CD4-positive, alpha-beta T cell treated with Interleukin-17A for 4 hours (primary cell): Measurements from ENCODE around the gene ADAMTS3.

Experiments
- DNase-seq: peaks from one replicate; pipeline ENCODE4 v3.0.0-alpha.2; 2020; ENCODE audit warnings: mixed read lengths

The ADAMTS3 gene

GRCh38 chr4:72568959-72569718, at the start of gene ADAMTS3:
TSS of gene ADAMTS3 (minus strand) at chr4:72569221. CDS start at chr4:72568762, 459 bp downstream.
- DNase-seq: peak; percentile 6

DNA sequence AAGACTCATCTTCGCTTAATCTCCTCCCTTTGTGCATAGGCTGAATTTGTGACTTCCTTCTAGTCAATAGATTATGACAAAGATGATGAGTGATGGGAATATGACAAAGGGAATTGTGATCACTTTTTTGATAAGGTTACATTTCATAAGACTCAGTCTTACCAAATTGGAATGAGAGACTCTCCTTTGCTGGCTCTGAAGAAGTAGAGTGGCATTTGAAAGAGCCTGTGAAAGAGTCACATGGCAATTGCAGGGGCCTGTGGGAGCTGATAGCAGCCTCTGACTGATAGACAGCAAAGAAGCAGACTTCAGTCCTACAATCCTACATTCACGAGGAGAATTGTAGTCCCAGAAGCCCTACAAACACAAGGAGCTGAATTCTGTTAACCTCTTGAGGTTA, 44.9 kb upstream of the ADAMTS3 start:
- DNase-seq: no peak

- no peak for DNase-seq
These were observed 37.7 kb upstream of the ADAMTS3 start for GRCh38 chr4:72606751-72607150.

- DNase-seq: no peak
These were observed 35.3 kb upstream of the ADAMTS3 start for GRCh38 chr4:72604324-72604723.

- DNase-seq: no peak
These were observed 33.7 kb upstream of the ADAMTS3 start for GRCh38 chr4:72602396-72603376.

DNA sequence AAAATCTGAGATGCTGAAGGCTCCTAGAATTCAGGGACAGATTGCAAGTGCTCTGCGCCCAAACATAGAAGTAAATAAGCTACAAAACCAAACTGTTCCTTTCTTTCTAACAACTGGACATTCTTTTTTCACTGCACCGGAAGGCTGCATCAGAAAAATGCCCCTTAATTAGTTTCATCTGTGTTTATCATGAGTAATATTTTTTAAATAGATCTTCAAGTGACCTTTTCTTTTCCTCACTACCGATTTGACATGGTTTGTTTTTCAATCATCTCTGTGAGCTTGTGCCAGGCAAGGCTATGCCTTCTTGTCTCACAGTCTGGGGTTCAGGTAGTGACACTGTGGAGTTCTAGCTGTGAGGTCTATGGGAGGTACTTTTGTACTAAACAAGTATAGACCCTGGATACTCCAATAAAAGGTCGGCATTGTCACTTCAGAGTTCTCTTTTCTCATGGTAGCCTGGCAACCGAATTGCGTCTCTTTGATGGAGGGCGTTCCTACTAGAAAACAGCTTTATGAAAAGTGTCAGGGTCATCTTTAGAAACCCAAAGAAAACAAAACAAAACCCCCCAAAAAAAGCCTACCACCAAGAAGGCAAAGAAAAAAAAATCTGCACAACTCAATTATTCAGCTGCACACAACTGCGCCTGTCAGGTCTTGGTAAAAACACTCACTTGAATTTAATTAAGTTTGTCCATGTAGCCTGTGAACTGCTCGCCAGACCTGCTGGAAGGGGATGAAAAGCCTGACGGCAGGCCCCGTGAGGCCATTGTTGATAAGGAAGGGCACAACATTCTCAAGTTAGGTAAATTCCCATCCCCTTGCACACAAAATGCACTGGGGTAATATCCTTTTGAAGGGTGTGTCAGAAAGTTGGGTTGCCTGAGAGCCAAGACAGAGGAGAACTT, 22.8 kb upstream of the ADAMTS3 start:
- DNase-seq: no peak

- DNase-seq: no peak
These were observed 18.3 kb upstream of the ADAMTS3 start for GRCh38 chr4:72587334-72587733.

DNA sequence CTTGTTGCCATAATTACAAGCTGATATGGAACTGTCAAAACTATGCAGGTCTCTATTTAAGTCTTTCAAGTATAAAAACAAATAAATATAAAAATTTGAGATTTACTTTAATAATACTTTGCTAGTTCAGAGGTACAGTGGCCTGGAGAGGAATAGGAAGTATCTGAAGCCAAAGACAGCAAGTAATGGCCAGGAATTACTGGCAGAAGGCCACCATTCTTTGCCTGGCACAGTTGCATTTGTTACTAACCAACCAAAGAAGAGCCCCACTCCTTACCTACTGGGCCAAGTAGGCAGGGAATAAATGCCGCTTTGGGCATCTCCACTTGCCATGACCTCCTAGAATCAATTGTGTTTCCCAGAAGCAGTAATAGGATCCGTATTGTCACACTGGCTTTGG, 13.8 kb upstream of the ADAMTS3 start:
- no peak for DNase-seq

DNA sequence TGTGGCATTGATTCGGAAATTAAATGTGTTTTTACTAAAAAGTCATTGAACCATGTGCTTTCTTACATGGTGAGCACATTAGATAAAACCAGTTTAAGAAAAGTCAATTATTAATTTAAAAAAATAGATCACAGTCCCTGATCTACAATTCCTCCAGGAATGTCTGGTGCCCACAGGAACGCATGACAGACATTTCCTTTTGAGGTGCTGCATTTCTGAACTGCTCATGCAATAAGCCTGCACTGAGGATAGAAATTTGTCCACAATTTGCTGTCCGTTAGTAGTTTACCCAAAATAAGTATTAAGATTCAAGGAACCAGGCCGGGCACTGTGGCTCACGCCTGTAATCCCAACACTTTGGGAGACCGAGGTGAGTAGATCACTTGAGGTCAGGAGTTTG, 8.2 kb upstream of the ADAMTS3 start:
- no peak for DNase-seq

GRCh38 chr4:72571337-72571736, 2.3 kb upstream of the ADAMTS3 start:
- no peak for DNase-seq

DNA sequence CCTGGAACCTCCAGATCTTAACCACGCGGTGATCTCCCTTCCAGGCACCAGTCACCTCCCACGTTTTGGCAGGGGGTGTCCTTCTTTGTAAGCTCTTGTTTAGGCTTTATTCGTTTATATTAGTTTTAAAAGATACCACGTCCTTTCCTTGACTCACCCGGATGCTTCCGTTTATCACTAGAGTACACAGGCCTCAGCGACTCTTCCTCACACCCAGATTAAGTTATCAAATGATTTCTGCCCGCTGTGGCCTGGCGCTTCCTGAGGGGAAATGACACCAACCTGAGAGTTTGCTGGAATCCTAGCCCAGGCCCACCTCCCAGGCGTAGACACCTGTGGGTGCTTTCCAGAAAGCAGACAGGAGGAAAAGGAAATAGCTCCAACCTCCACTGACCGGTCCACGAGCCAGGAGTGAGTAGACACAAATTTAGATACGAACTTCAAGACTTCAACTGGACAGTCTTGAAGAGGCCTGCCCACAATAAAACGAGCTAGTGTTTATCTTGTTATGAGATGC, 756 bp upstream of the ADAMTS3 start:
- no peak for DNase-seq

DNA sequence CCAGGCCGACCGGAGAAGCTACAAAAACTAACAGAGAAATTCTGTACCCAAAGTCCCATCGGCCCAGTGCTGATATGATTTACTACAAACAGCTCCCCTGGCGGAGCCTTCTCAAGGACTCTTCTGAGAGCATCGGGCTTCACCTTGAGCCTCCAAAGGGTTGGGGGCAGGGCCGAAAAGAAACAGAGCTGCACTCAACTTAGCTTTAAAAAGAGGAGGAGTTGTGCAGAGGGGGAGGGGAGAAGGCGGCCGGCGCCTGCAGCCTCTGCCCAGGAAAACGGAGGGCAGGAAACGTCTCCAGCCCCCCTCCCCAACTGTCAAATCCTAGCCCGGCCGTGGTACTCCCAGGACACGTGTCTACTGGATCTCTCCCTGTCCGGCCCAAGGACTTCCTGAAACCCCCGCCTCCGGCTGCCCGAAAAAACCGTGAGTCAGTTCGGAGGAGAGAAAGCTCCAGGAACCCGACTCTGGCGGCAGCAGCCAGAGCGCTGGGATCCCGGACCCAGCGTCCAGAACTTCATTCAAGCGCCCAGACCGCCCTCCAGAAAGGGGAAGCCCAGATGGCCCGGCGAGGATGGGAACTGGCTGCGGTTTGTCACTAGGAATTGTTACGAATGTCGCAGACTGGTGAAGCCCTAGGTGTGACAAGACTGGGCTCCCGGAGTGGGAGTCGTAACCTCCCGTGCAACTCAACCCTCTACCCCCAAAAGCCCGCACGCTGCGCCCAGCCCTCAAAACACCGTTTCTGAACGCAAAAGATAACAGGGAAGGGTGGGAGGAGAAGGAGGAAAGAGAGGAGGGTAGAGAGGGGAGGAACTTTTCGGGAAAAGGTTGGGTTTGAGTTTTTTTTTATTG, 973 bp downstream of the ADAMTS3 start:
- DNase-seq: peak; percentile 2

- DNase-seq: no peak
These were observed 2.0 kb downstream of the ADAMTS3 start for GRCh38 chr4:72567036-72567435.

GRCh38 chr4:72566464-72566972, 2.5 kb downstream of the ADAMTS3 start:
- DNase-seq: no peak

DNA sequence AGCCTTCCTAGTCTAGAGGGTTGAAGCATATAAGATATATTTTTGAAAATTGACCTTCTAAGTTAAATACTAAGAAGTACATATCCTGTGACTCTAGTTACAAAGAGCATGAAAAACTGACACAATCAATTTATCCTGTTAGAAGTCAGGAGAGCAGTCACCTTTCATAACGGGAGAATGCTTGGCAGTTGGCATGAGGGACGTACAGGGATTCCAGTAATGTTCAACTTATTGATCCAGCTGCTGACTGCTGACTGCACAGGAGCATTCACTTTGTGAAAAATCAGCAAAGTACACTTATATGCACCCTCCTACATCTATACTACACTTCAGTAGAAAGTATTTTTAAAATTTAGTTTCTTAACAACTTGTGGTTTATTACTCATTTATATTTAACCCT, 4.2 kb downstream of the ADAMTS3 start:
- DNase-seq: no peak

- DNase-seq: no peak
These were observed 4.8 kb downstream of the ADAMTS3 start for GRCh38 chr4:72564184-72564583.

DNA sequence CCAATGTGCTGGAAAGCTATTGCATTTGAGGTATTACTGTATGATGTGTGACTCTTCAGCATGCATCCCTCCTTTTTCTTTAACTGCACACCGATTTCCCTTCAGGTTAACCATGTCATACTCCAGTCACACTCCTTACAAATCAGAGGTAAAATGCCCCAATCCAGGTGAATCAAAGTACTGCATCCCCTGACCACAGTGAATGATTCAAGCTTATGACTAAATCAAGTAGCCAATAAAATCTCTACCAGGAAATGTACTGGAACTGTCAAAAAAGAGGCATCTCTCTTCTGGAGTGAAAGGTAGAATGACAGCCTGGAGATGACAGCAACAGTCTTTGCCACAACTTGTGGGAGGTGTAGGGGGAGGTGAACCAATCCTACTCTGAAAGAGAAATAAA, 10.4 kb downstream of the ADAMTS3 start:
- DNase-seq: no peak

DNA sequence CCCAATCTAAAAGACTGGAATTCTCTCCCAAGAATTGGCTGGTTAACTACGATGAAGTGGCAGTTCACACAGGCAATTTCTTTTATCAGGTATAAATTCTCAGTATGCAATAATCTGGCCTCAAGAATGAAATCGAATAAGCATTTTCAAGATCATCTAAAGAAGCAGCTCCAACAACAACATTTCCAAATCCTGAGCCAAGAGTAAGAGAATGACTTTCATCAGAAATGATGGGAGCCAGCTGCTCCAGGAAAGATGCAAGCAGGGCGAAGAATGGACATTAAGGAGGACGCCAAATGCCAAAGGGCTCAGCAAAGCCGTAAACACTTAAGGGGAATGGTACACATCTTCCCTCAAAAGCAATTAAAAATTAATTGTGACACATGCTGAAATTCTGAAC, 12.0 kb downstream of the ADAMTS3 start:
- DNase-seq: no peak

- DNase-seq: no peak
These were observed 13.6 kb downstream of the ADAMTS3 start for GRCh38 chr4:72555377-72555831.

- no peak for DNase-seq
These were observed 15.3 kb downstream of the ADAMTS3 start for GRCh38 chr4:72553540-72554337.
